ENCODE results near the gene ST3GAL3. TPM values are rescaled to one million over a fixed set of nuclear protein-coding genes. Genes with fewer than 3 reads are reported as not detected.
A peak's percentile ranks its signal among the peaks of the same experiment; 100 is the strongest.

ST3GAL3 gene
- total RNA-seq, 1 experiment from 2014 or later, result 14.7 TPM

DNA sequence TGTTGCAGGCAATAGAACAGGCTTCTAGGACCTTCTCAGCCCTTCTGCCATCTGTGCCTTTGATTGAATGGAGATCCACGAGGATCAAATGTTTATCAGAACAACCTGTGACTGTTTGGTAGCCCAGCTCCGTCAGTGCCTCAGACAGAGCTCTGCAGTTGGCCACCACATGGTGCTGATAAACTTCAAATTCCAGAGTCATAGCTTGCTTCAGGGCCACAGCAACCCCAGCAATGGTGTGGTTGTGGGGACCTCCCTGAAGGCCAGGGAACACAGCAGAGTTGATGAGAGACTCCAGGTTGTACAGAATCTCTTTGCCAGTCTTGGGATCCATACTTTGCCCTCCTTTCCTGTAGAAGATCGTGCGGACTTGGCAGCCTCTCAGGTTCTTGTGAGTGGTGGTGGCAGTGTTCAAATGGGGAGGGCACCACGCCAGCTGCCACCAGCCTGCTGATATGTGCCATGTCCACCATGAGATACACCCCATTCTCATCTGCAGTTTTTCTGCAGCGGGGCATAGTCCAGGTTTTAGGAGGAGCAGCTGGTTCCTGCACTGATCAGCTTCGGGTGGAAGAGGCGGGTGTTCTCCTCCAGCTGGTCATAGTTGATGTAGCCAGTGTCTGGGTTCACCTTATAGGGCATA, 143.4 kb downstream of the ST3GAL3 start:
- DNase-seq (ENCODE audit: low read depth), result no peak

DNA sequence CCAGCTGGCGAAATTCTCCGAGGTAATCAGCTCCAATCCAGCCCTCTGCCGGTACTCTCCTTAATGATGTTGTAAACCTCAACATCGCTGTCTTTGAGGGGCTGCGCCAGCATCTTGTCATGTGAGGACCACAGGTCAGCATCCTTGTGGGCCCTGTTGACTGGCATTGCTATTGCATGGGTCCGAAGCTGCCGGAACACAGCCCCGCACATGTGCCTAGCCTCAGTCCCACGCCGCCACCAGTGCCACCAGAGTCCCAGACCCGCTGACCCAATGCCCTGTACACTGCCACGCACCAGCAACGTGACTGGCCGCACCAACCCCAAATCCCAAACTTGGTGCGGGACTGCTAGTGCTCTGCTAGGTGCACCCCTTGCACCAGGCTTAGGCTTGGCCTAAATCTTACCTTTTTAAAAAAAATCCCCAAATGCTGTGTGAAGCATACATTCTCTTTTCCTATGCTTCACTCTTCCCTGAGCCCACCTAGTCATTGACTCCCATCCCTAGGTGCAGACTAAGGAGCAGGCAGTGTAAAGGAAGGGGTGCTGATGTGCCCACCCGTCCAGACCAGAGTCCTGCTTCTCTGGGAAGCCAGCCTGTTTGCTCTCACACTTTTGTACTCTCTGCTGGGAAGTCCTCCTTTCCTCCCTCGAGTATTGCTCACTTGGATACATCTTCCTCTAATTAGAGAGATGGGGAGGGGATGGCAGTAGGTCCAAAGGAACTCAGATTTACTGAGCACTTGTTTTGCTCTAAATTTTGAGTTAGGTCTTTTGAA, 144.4 kb downstream of the ST3GAL3 start:
- DNase-seq (ENCODE audit: low read depth), result no peak

DNA sequence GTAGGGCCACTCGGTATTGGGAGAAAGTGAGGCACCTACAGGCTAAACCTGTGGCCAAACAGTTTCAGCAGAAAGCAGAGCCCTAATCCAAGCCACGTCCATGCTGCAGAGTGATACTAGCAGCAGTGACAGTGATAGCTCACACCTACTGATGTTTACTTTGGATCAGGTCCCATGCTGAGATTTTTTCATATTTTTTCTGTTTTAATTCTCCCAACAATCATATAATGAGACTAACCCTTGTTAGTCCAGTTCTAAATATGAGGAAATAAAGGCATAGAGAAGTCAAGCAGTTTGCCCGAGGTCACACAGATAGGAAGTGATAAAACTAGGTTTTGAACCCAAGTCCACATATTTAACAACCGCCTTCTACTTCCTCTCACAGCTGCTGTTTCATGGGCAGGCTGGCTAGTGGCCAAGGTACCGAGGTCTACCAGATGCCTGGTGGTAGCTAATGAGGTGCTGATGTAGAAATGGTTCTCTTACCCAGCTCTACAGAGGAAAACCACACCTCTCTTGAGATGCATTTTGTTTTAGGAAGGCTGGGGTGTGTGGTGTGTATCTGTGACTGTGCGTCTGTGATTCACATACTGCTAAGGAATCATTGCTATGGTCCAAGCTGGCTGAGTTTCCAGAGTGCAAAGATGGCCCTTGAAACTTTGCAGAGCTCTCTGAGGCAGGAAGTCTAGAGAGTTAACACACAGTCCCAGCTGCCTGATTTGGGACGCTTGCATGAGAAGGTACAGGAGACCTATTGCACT, 146.0 kb downstream of the ST3GAL3 start:
- peak; percentile 98 for DNase-seq (ENCODE audit: low read depth)

DNA sequence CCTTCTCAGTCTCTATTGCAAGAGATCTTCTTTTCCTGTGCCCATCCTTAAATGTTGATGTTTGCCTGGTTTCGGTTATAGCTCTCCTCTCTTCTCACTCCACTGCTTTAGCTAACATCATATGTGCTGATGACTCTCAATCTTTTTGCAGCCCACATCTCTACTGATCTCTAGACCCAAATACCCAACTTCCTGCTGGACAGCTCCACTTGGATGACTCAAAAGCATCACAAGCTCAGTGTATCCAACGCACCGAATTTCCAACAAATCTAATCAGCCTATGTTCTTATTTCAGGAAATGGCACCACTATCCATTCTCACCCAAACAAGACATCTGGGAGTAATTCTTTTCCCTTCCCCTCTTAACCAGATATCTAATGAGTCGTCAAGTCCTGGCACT, 147.1 kb downstream of the ST3GAL3 start:
- peak; percentile 42 for DNase-seq (ENCODE audit: low read depth)

DNA sequence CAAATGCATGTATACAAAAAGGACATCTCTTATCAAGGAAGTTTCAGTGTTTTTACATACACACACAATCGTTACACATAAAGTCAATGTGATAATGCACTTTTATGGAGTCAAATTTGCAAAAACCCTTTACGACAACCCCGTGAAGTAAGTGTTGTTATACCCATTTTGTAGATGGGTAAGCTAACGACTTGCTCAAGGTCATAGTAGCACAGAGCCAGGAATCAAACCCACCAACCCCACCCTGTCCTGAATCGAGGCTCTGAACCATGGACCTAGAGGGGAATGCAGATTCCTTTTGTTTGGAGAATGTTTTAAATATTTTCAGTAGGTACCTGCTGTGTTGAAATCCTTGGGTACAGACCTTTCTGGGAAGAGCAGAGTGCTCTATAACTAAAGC, 148.9 kb downstream of the ST3GAL3 start:
- no peak for DNase-seq (ENCODE audit: low read depth)

DNA sequence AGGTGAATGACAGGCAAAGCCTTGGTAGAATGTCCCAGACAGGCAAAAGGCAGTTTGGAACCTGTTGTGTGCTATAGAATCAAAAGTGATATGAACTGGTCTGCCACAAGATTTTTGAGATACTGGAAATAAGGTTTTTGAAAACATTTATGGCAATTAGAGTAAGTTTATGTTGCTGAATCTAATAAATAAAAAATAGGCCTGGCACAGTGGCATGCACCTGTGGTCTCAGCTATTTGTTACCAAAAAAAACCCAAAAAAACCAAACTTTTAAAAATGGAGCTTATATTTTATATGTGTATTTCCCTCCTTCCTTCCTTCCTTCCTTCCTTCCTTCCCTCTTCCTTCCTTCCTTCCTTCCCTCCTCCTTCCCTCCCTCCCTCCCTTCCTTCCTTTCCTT, 149.8 kb downstream of the ST3GAL3 start:
- DNase-seq (ENCODE audit: low read depth), result no peak

DNA sequence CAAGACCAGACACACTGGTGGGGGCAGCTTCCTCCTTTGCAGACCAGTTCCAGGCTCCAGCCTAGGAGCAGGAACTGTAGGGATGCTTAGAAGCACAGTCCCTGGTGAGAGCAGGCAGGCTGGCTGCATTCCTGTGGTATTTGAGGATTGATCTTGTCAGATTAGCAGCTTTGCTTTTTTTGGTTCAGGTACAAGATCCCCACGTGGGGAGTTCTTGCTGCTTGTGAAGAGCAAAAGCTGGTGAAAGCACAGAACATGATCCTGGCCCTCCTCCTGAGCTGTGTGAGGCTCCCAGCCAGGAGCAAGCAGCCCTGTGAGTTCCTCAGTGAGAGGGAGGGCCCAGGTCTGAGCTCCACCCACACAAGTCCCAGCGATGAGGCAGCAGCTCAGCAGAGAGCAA, 151.0 kb downstream of the ST3GAL3 start:
- DNase-seq (ENCODE audit: low read depth), result peak; percentile 99

DNA sequence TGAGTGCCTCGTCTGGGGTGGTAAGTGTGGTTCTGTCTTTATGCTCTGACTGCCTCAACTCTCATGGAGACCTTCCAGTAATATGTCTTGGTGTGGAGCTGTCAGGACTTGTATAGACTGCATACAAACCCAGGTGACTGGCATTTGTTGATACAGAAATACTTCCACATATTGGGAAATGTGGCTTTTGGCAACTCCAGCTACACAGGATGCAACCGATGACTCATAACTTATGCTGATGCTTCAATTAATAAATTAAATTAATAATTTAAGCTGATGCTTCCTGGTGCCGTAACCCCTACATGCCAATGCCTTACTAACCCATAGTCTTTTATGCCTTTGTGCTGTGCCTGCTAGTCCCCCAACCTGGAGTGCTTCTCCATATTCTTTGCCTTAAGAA, 154.0 kb downstream of the ST3GAL3 start:
- no peak for DNase-seq (ENCODE audit: low read depth)

DNA sequence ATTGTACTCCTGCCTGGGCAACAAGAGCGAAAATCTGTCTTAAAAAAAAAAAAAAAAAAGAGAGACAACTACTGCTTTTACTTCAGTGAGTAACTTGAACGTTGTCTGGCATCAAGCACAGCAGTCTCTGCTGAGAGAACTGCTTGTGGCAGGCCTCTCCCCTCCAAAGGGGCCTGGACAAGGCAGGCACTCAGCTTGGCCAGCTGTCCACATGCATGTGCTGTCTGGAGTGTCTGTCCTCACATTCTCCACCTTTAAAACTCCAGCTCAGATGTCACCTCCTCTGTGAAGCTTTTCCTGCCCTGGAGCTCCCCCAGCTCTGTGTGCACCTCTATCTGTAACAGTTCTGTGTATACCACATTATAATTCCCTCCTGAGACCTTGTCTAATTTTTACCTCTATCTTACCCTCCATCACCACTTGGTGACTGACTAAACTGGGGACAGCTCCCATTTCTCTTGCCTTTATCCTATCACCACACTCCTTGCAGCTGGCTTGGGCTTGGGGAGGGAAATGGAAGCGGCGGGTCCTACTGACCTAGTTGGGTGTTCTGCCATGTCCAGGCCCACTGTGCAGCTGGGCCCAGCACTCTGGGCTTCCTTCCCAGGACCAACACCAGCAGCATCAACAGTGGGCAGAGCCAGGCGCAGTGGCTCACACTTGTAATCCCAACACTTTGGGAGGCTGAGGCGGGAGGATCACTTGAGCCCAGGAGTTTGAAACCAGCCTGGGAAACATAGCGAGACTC, 154.8 kb downstream of the ST3GAL3 start:
- DNase-seq (ENCODE audit: low read depth), result no peak

DNA sequence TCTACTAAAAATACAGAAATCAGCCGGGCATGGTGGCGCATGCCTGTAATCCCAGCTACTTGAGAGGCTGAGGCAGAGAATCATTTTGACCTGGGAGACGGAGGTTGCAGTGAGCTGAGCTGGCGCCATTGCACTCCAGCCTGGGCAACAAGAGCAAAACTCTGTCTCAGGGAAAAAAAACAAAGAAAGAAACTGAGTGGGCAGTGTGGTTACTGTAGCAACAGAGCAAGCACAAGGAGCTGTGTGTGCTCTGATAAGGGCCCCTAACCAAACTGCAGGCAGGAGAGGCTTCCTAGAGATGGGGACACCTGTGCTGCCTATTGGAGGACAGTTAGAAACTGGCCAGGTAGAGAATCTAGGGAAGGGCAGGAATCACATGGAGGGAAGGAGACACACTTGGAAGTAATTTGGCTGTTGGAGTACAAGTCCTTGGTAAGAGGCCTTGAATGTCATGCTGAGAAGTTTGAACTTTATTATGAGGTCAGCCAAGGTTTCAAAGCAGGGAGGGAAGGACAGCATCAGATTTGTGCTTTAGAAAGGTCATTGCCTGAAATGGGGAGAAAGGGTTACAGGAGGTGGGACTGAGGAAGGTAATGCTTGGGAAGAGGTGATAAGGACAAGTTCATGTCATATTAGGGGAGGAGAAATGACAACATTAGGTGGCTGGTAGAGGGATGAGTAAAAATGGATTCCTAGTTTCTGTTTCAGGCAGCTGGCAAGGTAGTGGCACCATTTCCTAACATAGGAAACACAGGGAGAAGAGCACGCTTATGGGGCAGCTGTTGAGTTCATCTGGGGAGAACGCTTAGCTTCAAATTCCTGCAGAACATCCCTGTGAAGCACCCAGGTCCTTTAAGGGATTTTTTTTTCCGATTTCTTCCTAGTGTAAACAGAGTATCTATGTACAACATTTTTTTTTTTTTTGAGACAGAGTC, 157.0 kb downstream of the ST3GAL3 start:
- no peak for DNase-seq (ENCODE audit: low read depth)

DNA sequence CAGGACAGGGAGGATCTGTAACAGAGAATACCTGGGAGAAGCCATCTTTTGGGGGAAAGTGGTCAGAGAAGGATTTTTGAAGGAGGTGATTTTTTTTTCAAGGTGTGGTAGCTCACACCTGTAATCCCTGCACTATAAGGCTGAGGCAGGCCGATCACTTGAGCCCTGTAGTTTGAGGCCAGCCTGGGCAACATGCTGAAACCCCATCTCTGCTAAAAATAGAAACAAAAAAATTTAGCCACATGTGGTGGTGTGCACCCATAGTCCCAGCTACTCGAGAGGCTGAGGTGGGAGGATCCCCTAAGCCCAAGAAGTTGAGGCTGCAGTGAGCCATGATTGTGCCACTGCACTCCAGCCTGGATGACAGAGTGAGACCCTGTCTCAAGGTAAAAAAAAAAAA, 158.9 kb downstream of the ST3GAL3 start:
- DNase-seq (ENCODE audit: low read depth), result no peak

DNA sequence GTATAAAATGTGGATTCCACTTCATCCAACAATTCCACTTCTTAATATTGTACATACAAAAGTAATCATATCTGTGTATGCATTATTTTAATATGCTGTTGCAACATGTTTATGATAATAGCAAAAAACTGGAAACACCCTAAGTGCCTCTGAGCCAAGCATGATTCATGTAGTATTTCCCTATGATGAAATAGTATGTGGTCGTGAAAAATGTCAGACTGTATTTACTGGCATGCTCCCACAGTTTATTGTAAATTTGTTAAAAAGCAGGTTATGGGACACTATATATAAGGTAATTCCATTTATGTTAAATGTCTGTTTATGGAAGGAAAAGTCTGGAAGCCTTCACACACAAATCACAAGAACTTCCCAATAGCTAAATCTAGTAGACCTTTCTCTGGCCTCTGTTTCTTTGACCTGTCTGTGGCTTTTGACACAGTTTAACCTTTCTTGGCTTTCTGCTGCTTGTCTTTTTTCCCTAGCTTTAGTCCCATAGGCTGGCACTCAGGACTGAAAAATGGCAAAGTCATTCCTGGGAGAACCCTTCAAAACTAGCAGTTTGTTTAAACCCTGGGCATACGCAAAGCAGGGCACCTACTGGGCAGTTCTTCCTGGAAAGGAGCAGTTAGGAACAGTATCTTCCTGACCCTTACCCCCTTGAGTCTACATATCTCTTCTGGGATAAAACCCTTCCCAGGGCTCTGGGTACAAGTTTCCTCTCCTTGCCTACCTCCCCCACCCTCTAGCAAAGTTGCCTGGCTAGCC, 160.8 kb downstream of the ST3GAL3 start:
- no peak for DNase-seq (ENCODE audit: low read depth)

DNA sequence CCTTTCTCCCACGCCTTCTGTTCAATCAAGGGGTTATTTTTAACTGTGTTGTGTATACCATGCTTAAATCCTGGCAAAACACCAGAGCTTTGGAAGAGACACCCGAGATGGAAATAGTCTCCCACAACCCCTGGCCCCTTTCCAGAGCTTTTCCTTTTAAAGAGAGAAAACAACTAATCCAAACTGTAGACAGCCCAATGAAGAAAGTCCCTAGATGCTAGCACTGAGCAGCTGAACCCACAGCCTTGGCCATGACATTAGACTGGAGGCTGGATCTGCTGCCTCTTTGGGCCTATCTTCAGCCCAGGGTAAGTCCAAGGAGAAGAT, 161.4 kb downstream of the ST3GAL3 start:
- DNase-seq (ENCODE audit: low read depth), result peak; percentile 92

DNA sequence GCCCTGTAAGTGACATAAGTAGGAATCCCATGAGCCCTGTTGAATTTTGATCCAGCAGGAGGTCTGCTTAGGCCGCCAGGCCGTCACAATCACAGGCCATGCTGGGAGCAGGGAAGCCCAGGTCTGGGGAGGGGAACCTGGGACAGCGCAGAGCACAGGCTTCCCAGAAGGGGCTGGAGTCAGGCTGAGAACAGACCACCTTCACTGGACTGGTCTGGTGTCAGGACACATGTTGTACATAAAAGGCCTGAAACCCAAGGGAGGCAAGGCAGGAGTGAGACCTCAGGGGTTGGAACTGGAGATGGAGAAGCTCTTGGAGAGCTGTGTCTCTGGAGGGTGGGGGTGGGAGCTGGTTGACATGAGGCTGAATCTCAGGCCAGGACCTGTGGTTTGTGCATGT, 163.0 kb downstream of the ST3GAL3 start:
- no peak for DNase-seq (ENCODE audit: low read depth)

DNA sequence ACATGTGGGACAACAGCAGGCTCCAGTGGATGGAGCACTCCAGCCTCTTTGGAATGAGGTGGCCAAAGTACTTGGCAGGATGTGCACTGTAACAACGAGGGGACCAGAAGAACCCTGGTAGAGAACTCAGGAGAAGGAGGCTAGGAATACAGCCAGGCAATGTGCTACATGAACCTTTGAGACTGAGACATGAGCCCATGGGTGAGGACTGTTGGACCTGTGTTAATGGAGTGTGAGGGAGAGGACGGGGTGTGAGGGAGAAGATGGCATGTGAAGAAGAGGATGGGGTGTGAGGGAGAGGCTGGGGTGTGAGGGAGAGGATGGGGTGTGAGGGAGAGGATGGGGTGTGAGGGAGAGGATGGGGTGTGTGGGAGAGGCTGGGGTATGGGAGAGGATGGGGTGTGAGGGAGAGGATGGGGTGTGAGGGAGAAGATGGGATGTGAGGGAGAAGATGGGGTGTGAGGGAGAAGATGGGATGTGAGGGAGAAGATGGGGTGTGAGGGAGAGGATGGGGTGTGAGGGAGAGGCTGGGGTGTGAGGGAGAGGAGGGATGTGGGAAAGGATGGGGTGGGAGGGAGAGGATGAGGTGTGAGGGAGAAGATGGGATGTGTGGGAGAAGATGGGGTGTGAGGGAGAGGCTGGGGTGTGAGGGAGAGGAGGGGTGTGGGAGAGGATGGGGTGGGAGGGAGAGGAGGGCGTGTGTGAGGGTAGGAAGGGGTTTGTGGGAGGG, 164.0 kb downstream of the ST3GAL3 start:
- DNase-seq (ENCODE audit: low read depth), result no peak

DNA sequence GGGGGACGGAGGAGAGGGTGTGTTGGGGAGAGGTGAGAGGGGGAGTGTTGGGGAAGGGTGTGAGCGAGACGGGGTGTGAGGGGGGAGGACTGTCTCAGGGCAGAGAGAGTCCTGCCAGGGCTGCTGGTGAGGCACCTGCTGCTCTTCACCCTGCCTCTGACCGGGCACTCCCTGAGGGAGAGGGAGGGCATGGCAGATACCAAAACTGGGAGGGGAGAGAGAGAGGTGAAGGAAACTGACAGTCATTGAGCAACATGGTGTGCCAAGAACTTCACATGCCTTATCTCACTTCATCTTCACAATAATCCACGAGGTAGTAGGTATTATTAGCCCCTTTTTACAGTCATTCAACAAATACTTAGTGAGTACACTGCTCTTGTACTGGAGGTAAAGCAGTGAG, 164.9 kb downstream of the ST3GAL3 start:
- no peak for DNase-seq (ENCODE audit: low read depth)

DNA sequence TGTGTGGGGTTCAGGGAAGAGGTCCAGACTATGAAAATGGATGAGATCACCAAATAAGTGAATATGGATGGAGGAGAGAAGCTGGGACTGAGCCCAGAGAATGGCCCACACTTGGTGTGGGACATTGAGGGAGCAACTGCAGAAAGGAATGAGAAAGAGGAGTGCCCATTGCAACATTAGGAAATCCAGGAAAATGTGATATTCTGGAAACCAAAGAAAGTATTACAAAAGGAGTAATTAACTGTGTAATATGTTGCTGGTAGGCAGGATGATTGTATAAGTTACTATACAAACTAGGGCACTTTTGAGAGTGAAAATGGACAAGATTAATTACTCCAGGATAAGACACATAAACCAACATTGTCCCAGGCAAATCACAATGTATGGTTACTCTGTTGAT, 166.5 kb downstream of the ST3GAL3 start:
- DNase-seq (ENCODE audit: low read depth), result no peak

DNA sequence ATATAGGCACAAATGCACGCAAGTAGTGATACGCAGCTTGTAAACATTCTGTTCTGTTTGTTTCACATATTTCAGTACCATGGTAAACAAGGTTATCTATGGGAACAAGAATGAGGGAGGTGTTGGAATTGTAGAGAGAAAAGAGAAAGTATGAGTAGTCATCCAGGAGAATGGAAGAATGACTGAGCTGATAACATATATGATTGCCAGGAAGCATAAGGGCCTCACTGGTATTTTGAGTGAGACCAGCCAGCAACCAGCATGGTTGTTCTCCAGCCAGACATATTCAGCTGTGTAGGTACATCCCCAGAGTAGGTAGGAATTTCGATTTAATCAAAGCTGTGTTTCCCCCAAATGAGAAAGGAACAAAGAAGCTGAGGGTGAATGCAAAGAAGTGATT, 167.4 kb downstream of the ST3GAL3 start:
- no peak for DNase-seq (ENCODE audit: low read depth)

DNA sequence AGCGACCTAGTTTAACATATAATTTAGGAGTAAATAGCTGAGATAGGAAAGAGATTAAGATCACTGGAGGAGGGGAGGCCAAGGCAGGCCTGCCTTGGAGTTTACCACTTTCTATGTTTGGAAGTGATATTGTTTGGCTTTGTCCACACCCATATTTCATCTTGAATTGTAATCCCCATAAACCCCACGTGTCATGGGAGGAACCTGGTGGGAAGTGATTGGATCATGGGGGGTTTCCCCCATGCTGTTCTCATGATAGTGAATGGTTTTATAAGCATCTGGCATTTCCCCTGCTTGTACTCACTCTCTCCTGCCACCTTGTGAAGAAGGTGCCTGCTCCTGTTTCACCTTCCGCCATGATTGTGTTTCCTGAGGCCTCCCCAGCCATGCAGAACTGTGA, 168.0 kb downstream of the ST3GAL3 start:
- no peak for DNase-seq (ENCODE audit: low read depth)

DNA sequence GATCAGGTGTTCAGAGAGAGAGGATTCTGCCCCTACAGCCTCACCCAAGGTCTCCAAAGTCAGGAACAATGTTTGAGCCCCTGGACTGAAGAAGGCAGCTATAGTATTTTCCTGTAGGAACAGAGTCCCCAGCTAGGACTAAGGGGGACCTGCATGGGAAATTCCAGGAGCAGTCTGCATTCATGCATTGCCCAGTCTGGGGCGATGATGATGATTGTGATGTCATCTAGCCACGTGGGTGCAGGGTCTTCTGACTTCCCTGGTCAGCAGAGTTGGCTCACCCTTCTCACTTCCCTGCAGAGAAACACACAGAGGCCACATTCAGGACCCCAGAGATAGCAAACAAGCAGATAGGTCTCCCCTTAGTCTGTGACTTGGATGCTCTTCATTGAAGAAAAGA, 169.8 kb downstream of the ST3GAL3 start:
- no peak for DNase-seq (ENCODE audit: low read depth)

Data from RPMI7951 (cell line).